Erythroblast (primary cell): ENCODE measurements around the gene GARRE1.
"Not testable (repeated sequence)": the region's sequence is repeated elsewhere in the genome, so short reads cannot be mapped to it uniquely, and the experiment has no call there.

Source experiments
- DNase-seq, 2 experiments: peaks; one replicate each; lab custom pipeline; 2025; lab: John Stamatoyannopoulos, UW
- GATA1 ChIP-seq: IDR thresholded peaks from 2 replicates; pipeline ENCODE4 v1.6.1; 2011; ENCODE audit warnings: low read depth, mild to moderate bottlenecking, control low read depth, low read length, moderate library complexity
- POLR2A ChIP-seq: IDR thresholded peaks from 2 replicates; pipeline ENCODE4 v1.6.1; 2011; ENCODE audit warnings: mild to moderate bottlenecking, low read length

The GARRE1 gene

GRCh38 chr19:34254046-34254697, at the start of gene GARRE1:
Gene GARRE1 (plus strand): TSS chr19:34254554. CDS start chr19:34300474, 45,920 bp downstream.
- DNase-seq, result peak; percentile 84 to 89

GRCh38 chr19:34205324-34205723, 49.0 kb upstream of the GARRE1 start:
- DNase-seq, result not testable (repeated sequence)

More at GRCh38 chr19:34254046-34254697, at the start of gene GARRE1:
- TF ChIP-seq GATA1 (no peak), POLR2A (peak; percentile 75)

DNA sequence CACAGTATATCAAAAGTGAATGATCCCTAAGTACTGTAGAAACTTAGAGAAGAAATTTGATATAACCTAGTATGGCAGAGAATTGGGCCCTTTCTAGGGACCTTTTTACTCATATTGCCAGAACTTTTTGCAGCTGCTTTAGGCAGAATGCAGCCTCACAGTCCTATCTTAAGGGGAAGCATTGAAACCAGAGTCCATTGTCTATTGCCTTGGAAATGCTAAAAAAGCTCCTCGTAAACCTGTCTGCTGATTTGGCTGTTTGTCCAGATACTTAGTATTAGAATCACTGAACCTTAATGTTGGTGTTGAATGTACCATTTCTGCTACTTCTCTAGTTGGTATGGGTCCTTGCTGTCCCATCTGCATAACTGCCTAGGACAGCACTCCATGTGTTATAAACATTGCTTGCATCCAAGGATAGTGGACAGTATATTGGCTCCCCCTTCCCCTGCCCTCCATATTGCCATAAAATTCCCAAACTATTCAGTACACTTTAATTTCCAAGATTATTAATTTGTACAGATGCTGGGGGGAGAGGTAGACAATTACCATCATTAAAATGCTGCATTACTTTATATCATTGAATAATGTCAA, 46.0 kb upstream of the GARRE1 start:
- DNase-seq, result no peak
- TF ChIP-seq GATA1 (no peak), POLR2A (no peak)

GRCh38 chr19:34209726-34210125, 44.6 kb upstream of the GARRE1 start:
- TF ChIP-seq GATA1, result no peak
- TF ChIP-seq POLR2A, result no peak
- DNase-seq, result no peak

- no peak for TF ChIP-seq GATA1
- TF ChIP-seq POLR2A, result no peak
- DNase-seq, result no peak
Measured at GRCh38 chr19:34213283-34213682, 41.1 kb upstream of the GARRE1 start.

DNA sequence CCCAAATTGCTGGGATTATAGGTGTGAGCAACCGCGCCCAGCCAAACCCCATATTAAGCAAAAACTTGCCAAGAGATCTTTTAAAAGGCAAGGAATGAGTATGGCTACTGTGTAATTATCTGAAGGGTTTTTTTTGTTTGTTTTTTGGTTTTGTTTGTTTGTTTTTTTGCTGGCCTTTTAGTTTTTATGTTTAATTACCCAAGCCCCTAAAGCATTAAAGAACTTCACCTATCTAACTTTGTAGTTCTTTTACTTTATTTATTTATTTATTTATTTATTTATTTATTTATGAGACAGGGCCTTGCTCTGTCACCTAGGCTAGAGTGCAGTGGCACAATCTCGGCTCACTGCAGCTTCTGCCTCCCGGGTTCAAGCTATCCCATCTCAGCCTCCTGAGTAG, 40.3 kb upstream of the GARRE1 start:
- TF ChIP-seq POLR2A (no peak), GATA1 (no peak)
- no peak for DNase-seq

DNA sequence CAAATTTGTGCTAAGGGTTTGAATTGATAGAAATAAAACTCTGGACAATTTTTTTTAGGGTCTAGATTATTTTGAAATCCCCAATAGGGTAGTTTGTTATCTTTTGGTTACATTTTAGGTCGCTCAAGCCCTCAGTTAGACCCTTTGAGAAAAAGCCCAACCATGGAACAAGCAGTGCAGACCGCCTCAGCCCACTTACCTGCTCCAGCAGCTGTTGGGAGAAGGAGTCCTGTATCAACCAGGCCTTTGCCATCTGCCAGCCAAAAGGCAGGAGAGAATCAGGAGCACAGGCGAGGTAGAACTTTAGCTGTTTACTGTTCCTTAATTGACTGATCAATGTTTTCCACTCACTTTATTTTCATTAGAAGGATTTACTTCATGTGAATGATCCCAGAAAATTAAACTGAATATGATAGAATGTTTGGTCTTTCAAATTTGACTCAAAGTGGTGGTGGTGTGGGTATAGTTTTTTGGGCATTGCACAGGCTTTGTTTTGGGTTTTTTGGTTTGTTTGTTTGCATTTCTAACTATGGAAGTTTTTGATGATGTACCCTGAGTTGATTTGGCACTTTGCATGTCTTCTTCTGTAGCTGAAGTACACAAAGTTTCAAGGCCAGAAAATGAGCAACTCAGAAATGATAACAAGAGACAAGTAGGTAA, 39.2 kb upstream of the GARRE1 start:
- DNase-seq, result no peak
- TF ChIP-seq GATA1 (no peak), POLR2A (no peak)

- no peak for DNase-seq
- TF ChIP-seq POLR2A (no peak), GATA1 (no peak)
Measured at GRCh38 chr19:34215666-34216038, 38.7 kb upstream of the GARRE1 start.

DNA sequence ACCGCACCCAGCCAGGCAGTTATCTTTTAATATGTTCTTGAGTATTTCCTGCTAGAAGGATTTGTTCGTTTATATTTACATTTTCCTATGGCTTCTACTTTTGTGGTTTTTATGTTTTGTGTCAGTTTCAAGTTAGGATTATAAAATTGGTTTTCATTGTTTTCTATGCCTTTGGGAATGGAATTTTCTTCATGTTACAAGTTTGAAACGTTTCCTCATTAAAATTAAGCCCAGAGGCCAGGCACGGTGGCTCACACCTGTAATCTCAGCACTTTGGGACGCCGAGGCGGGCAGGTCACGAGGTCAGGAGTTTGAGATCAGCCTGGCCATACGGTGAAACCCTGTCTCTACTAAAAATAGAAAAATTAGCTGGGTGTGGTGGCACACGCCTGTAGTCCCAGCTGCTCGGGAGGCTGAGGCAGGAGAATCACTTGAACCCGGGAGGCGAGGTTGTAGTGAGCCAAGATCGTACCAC, 37.6 kb upstream of the GARRE1 start:
- DNase-seq, result not testable (repeated sequence)

GRCh38 chr19:34217952-34218817, 36.2 kb upstream of the GARRE1 start:
- peak; percentile 59 to 75 for DNase-seq
- TF ChIP-seq POLR2A, result no peak
- no peak for TF ChIP-seq GATA1

- no peak for TF ChIP-seq POLR2A
- TF ChIP-seq GATA1, result no peak
- DNase-seq, result no peak
Measured at GRCh38 chr19:34218818-34219164, 35.6 kb upstream of the GARRE1 start.

- no peak for TF ChIP-seq GATA1
- DNase-seq, result peak; percentile 79 to 88
Measured at GRCh38 chr19:34220472-34221063, 33.8 kb upstream of the GARRE1 start.

DNA sequence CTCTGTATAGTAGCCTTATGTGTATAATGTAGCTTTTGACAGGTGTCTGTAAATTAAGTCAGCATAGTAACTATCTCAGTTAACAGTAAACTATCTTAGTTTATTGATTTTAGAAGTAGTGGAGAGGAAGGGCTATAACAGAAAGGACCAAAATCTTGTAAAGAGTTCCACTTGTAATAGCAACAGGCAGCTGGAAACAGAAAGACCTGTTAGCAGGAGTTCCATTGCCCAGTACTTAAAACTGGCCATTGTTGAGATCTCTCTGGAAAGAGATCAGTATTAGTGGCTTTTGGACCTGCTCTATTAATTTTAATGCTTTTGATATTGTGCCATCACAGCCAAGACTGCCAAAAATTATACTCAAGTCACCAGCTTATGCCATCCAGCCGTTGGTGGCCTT, 32.0 kb upstream of the GARRE1 start:
- no peak for DNase-seq
- TF ChIP-seq GATA1, result no peak
- TF ChIP-seq POLR2A, result no peak
